Measurements from ENCODE around the gene BPIFB3.
"Not testable (repeated sequence)": the region's sequence is repeated elsewhere in the genome, so short reads cannot be mapped to it uniquely, and the experiment has no call there.

Gene BPIFB3

GRCh38 chr20:33122297-33122696 is 68.6 kb downstream of the BPIFB3 start:
- DNase-seq (ENCODE audit: low read depth): not testable (repeated sequence)
